GM18907 (cell line): Measurements from ENCODE around the gene CYLD.

ENCODE experiments used
- ATAC-seq: cut with Tn5 transposase; IDR thresholded peaks from one replicate; pipeline ENCODE4 v1.9.1; 2021; ENCODE audit warnings: mild to moderate bottlenecking, moderate library complexity; ENCODE audit not compliant: unreplicated experiment

The CYLD gene

GRCh38 chr16:50737420-50737959, 4.4 kb upstream of the CYLD start:
- ATAC-seq, result no peak

- no peak for ATAC-seq
These were observed 2.9 kb upstream of the CYLD start for GRCh38 chr16:50739031-50739430.

GRCh38 chr16:50740736-50741135, 1.1 kb upstream of the CYLD start:
- no peak for ATAC-seq

- ATAC-seq, result no peak
These were observed 583 bp upstream of the CYLD start for GRCh38 chr16:50741225-50741780.

GRCh38 chr16:50742576-50743200, 802 bp downstream of the CYLD start:
- ATAC-seq, result no peak

GRCh38 chr16:50743581-50744225, 1.8 kb downstream of the CYLD start:
- ATAC-seq, result no peak

GRCh38 chr16:50744881-50745280, 3.0 kb downstream of the CYLD start:
- ATAC-seq, result no peak

- ATAC-seq, result no peak
These were observed 4.1 kb downstream of the CYLD start for GRCh38 chr16:50745940-50746339.

GRCh38 chr16:50747207-50747956, 5.5 kb downstream of the CYLD start:
- peak; percentile 68 for ATAC-seq

GRCh38 chr16:50751528-50751927, 9.6 kb downstream of the CYLD start:
- no peak for ATAC-seq

GRCh38 chr16:50752471-50753235, 10.8 kb downstream of the CYLD start:
- no peak for ATAC-seq

GRCh38 chr16:50756473-50756872, 14.6 kb downstream of the CYLD start:
- ATAC-seq, result no peak

GRCh38 chr16:50761267-50761666, 19.4 kb downstream of the CYLD start:
- ATAC-seq, result no peak

GRCh38 chr16:50762241-50762640, 20.4 kb downstream of the CYLD start:
- no peak for ATAC-seq

GRCh38 chr16:50763211-50763610, 21.3 kb downstream of the CYLD start:
- no peak for ATAC-seq

- ATAC-seq, result no peak
These were observed 23.4 kb downstream of the CYLD start for GRCh38 chr16:50765260-50765659.

GRCh38 chr16:50765861-50766260, 24.0 kb downstream of the CYLD start:
- no peak for ATAC-seq

- no peak for ATAC-seq
These were observed 25.3 kb downstream of the CYLD start for GRCh38 chr16:50767197-50767596.

- ATAC-seq, result no peak
These were observed 29.5 kb downstream of the CYLD start for GRCh38 chr16:50771366-50771765.

- no peak for ATAC-seq
These were observed 32.5 kb downstream of the CYLD start for GRCh38 chr16:50774405-50774804.

GRCh38 chr16:50774960-50775359, 33.1 kb downstream of the CYLD start:
- no peak for ATAC-seq
